Stimulated activated effector memory CD8-positive, alpha-beta T cell treated with anti-CD3 and anti-CD28 coated beads, Interleukin-12 subunit alpha, Interleukin-12 subunit beta, amount 100 ng/mL, for 72 hours (primary cell): ENCODE results near the gene TAS2R43.
"Not testable (repeated sequence)": the region's sequence is repeated elsewhere in the genome, so short reads cannot be mapped to it uniquely, and the experiment has no call there.

Experiments
- ATAC-seq: fragments of 150-1000 bp; cut with Tn5 transposase; 2 replicates; pipeline ENCODE4 v1.10.0; 2021
- DNase-seq, 2 donors: peaks; one replicate each; pipeline ENCODE4 v3.0.0; 2021 to 2022; ENCODE audit warnings: low spot score in 2 of 2
- H3K27ac Mint-ChIP-seq: one replicate; pipeline ENCODE4 v1.8.0; 2022; ENCODE audit warnings: mild to moderate bottlenecking, mixed read lengths
- H3K36me3 Mint-ChIP-seq: one replicate; pipeline ENCODE4 v1.8.0; 2022; ENCODE audit warnings: mild to moderate bottlenecking, mixed read lengths
- H3K4me1 Mint-ChIP-seq: one replicate; pipeline ENCODE4 v1.8.0; 2022; ENCODE audit warnings: mixed read lengths
- H3K4me3 Mint-ChIP-seq: one replicate; pipeline ENCODE4 v1.8.0; 2022; ENCODE audit warnings: mild to moderate bottlenecking, mixed read lengths
- H3K9me3 Mint-ChIP-seq: one replicate; pipeline ENCODE4 v1.8.0; 2022; ENCODE audit warnings: mixed read lengths

The TAS2R43 gene

GRCh38 chr12:11092128-11092527 lies at the start of gene TAS2R43:
TSS of gene TAS2R43 (minus strand) at chr12:11092313. CDS start at chr12:11092229, 84 bp downstream.
- DNase-seq, result no peak
- no peaks in the 10 kb centered on the region for H3K36me3 Mint-ChIP-seq
- H3K4me1 Mint-ChIP-seq, result no peaks in the 10 kb centered on the region
- H3K9me3 Mint-ChIP-seq, result no peaks in the 10 kb centered on the region
- ATAC-seq, result no peak
- no peak within 1 kb of the TSS for H3K27ac Mint-ChIP-seq
- H3K4me3 Mint-ChIP-seq, result no peak within 1 kb of the TSS

- peak; percentile 94 for ATAC-seq
- H3K36me3 Mint-ChIP-seq, result no peaks in the 10 kb centered on the region
Observed at GRCh38 chr12:11136075-11136474, 44.0 kb upstream of the TAS2R43 start.

GRCh38 chr12:11134305-11134704 lies 42.2 kb upstream of the TAS2R43 start, which contains the start of gene TAS2R30:
TSS of gene TAS2R30 (minus strand) at chr12:11134644. CDS start at chr12:11134244, 400 bp downstream.
- Mint-ChIP-seq H3K27ac (no peak within 1 kb of the TSS), H3K4me1 (peaks cover 44% of the 10 kb centered on the region), H3K36me3 (no peaks in the 10 kb centered on the region), H3K4me3 (no peak within 1 kb of the TSS), H3K9me3 (no peaks in the 10 kb centered on the region)
- ATAC-seq, result peak; percentile 28
- no peak for DNase-seq

More at GRCh38 chr12:11136075-11136474, 44.0 kb upstream of the TAS2R43 start:
- no peak for DNase-seq
- H3K4me1 Mint-ChIP-seq, result peaks cover 44% of the 10 kb centered on the region
- no peak overlapping the region for H3K27ac Mint-ChIP-seq
- H3K9me3 Mint-ChIP-seq, result no peaks in the 10 kb centered on the region
- H3K4me3 Mint-ChIP-seq, result no peak overlapping the region

- ATAC-seq (no peak), DNase-seq (no peak)
- no peak overlapping the region for H3K4me3 Mint-ChIP-seq
- H3K9me3 Mint-ChIP-seq, result no peaks in the 10 kb centered on the region
- no peaks in the 10 kb centered on the region for H3K36me3 Mint-ChIP-seq
- no peak overlapping the region for H3K27ac Mint-ChIP-seq
- H3K4me1 Mint-ChIP-seq, result peaks cover 44% of the 10 kb centered on the region
Observed at GRCh38 chr12:11133816-11134215, 41.7 kb upstream of the TAS2R43 start.

GRCh38 chr12:11133162-11133561 lies 41.0 kb upstream of the TAS2R43 start:
- ATAC-seq, result no peak
- H3K27ac Mint-ChIP-seq, result no peak overlapping the region

GRCh38 chr12:11130999-11131398 lies 38.9 kb upstream of the TAS2R43 start:
- Mint-ChIP-seq H3K9me3 (no peaks in the 10 kb centered on the region), H3K36me3 (peaks cover 6% of the 10 kb centered on the region), H3K4me1 (peaks cover 35% of the 10 kb centered on the region), H3K4me3 (no peak overlapping the region), H3K27ac (no peak overlapping the region)
- no peak for DNase-seq
- no peak for ATAC-seq

More at GRCh38 chr12:11133162-11133561, 41.0 kb upstream of the TAS2R43 start:
- no peaks in the 10 kb centered on the region for H3K36me3 Mint-ChIP-seq
- no peaks in the 10 kb centered on the region for H3K9me3 Mint-ChIP-seq
- H3K4me3 Mint-ChIP-seq, result no peak overlapping the region
- DNase-seq, result no peak
- peaks cover 44% of the 10 kb centered on the region for H3K4me1 Mint-ChIP-seq

GRCh38 chr12:11130382-11130781 lies 38.3 kb upstream of the TAS2R43 start:
- peaks cover 32% of the 10 kb centered on the region for H3K4me1 Mint-ChIP-seq
- no peak overlapping the region for H3K27ac Mint-ChIP-seq
- H3K9me3 Mint-ChIP-seq, result no peaks in the 10 kb centered on the region
- DNase-seq, result no peak
- no peak overlapping the region for H3K4me3 Mint-ChIP-seq
- no peak for ATAC-seq
- H3K36me3 Mint-ChIP-seq, result peaks cover 6% of the 10 kb centered on the region

- peaks cover 70% of the 10 kb centered on the region for H3K4me1 Mint-ChIP-seq
- H3K27ac Mint-ChIP-seq, ATAC-seq, H3K4me3 Mint-ChIP-seq, DNase-seq: not testable (repeated sequence)
- H3K36me3 Mint-ChIP-seq, result peaks cover 14% of the 10 kb centered on the region
- peaks cover 25% of the 10 kb centered on the region for H3K9me3 Mint-ChIP-seq
Observed at GRCh38 chr12:11114130-11114529, 22.0 kb upstream of the TAS2R43 start.

- DNase-seq, ATAC-seq, H3K4me3 Mint-ChIP-seq: not testable (repeated sequence)
- Mint-ChIP-seq H3K9me3 (peaks cover 25% of the 10 kb centered on the region), H3K27ac (peak overlapping the region; percentile 84), H3K36me3 (peaks cover 15% of the 10 kb centered on the region), H3K4me1 (peaks cover 71% of the 10 kb centered on the region)
Observed at GRCh38 chr12:11111213-11111612, 19.1 kb upstream of the TAS2R43 start.

- Mint-ChIP-seq H3K9me3 (peaks cover 22% of the 10 kb centered on the region), H3K27ac (peak overlapping the region; percentile 81), H3K4me1 (peaks cover 56% of the 10 kb centered on the region), H3K4me3 (no peak overlapping the region), H3K36me3 (peaks cover 15% of the 10 kb centered on the region)
- DNase-seq (no peak), ATAC-seq (no peak)
Observed at GRCh38 chr12:11108862-11109261, 16.7 kb upstream of the TAS2R43 start.

- DNase-seq, result no peak
- Mint-ChIP-seq H3K4me3 (no peak overlapping the region), H3K4me1 (peaks cover 51% of the 10 kb centered on the region), H3K9me3 (peaks cover 19% of the 10 kb centered on the region), H3K36me3 (peaks cover 15% of the 10 kb centered on the region), H3K27ac (no peak overlapping the region)
- ATAC-seq, result no peak
Observed at GRCh38 chr12:11107719-11108118, 15.6 kb upstream of the TAS2R43 start.

- Mint-ChIP-seq H3K4me3 (no peak overlapping the region), H3K27ac (no peak overlapping the region), H3K36me3 (peaks cover 12% of the 10 kb centered on the region), H3K4me1 (peaks cover 38% of the 10 kb centered on the region), H3K9me3 (peaks cover 7% of the 10 kb centered on the region)
- ATAC-seq (no peak), DNase-seq (no peak)
Observed at GRCh38 chr12:11106288-11106687, 14.2 kb upstream of the TAS2R43 start.

- H3K4me1 Mint-ChIP-seq, result peaks cover 30% of the 10 kb centered on the region
- no peak overlapping the region for H3K27ac Mint-ChIP-seq
- H3K9me3 Mint-ChIP-seq, result peaks cover 2% of the 10 kb centered on the region
- no peak for DNase-seq
- peaks cover 8% of the 10 kb centered on the region for H3K36me3 Mint-ChIP-seq
- no peak overlapping the region for H3K4me3 Mint-ChIP-seq
- ATAC-seq, result no peak
Observed at GRCh38 chr12:11105546-11105945, 13.4 kb upstream of the TAS2R43 start.

GRCh38 chr12:11094910-11095309 lies 2.8 kb upstream of the TAS2R43 start:
- H3K9me3 Mint-ChIP-seq, H3K4me1 Mint-ChIP-seq: not testable (repeated sequence)
- ATAC-seq, result peak; percentile 84

GRCh38 chr12:11089246-11089645 lies 2.9 kb downstream of the TAS2R43 start:
- ATAC-seq (no peak), DNase-seq (no peak)
- no peaks in the 10 kb centered on the region for H3K4me1 Mint-ChIP-seq
- H3K27ac Mint-ChIP-seq, result no peak overlapping the region
- H3K4me3 Mint-ChIP-seq, result no peak overlapping the region
- H3K36me3 Mint-ChIP-seq, result no peaks in the 10 kb centered on the region
- H3K9me3 Mint-ChIP-seq, result no peaks in the 10 kb centered on the region

More at GRCh38 chr12:11094910-11095309, 2.8 kb upstream of the TAS2R43 start:
- H3K36me3 Mint-ChIP-seq, H3K27ac Mint-ChIP-seq, H3K4me3 Mint-ChIP-seq, DNase-seq: not testable (repeated sequence)

- H3K9me3 Mint-ChIP-seq, result peaks cover 10% of the 10 kb centered on the region
- H3K27ac Mint-ChIP-seq, result peak overlapping the region; percentile 60
- H3K4me1 Mint-ChIP-seq, result no peaks in the 10 kb centered on the region
- H3K4me3 Mint-ChIP-seq, result no peak overlapping the region
- DNase-seq (no peak), ATAC-seq (peak; percentile 98)
- no peaks in the 10 kb centered on the region for H3K36me3 Mint-ChIP-seq
Observed at GRCh38 chr12:11085419-11085818, 6.7 kb downstream of the TAS2R43 start.

GRCh38 chr12:11081987-11082386 lies 10.1 kb downstream of the TAS2R43 start:
- no peaks in the 10 kb centered on the region for H3K36me3 Mint-ChIP-seq

More at GRCh38 chr12:11081987-11082386, 10.1 kb downstream of the TAS2R43 start:
- H3K4me3 Mint-ChIP-seq, result no peak overlapping the region
- H3K27ac Mint-ChIP-seq, result no peak overlapping the region
- DNase-seq, result no peak
- peaks cover 14% of the 10 kb centered on the region for H3K4me1 Mint-ChIP-seq
- no peak for ATAC-seq
- peaks cover 11% of the 10 kb centered on the region for H3K9me3 Mint-ChIP-seq
